Measurements from ENCODE around the gene C15orf39. TPM values are rescaled to one million over a fixed set of nuclear protein-coding genes. Genes with fewer than 3 reads are reported as not detected.

C15orf39 gene
- total RNA-seq, 4 donors from 2014 or later, result 12.3 to 33.3 (median 21.5) TPM

DNA sequence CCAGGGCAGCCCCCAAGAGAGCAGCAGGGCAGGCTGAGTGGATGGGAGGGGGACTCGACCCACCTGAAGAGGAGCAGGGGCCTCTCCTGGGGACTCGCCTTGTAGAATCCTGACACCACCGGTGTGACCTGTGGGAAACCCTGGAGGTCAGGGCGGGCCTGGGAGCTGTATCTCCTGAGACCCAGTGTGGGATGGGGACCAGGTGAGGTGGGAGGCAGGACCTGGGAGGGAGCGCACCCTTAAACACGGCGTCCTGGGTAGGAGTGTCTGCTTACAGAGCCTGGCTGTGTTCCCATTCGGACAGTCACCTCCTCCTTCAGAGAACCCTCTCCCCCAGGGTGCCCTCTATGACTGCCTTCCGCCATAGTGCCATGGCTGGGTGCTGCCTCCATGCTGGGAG is 27.1 kb downstream of the C15orf39 start:
- intact Hi-C loops (cut with DNase I), result no loop called here
- DNase-seq, result no peak

DNA sequence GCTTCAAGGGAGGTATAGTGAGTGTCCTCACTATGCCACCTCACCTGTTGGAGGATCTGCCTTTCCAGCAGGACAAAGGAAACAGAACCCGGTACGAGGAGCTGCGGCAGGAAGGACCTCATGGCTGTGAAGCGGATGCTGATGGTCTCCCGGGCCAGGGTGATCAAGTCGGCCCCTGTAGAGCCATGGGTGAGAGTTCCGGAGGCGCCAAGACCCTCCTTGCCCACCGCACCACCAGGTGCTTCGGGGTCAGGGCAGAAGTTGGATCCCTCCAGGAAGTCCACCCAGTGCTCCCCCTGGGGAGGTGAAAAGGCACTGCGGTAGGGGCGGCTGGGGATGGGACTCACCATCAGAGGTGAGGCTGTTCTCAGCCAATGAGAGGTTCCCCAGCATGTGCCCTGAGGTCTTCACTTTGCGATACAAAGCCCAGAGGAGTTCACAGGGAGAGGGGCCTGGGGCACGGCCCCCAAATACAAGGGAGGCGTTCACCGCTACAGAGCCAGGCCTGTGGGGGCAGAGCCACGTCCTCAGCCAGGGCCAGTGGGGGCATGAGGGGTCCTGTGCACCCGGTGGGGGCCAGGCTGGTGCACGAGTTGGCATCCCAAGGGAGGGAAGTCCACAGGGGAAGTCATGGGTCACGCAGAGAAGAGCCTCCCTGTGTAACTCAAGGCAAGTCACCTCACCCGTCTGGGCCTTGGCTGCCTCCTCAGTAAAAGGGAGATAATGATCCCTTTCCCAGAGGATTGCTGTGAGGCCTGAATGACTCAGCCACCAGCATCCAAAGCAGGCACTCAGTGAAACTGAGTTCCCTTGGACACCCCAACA is 27.7 kb downstream of the C15orf39 start:
- no peak overlapping the region for H3K4me3 ChIP-seq
- intact Hi-C loops (cut with DNase I), result loop anchor here (10.0 kb wide), 1 partner anchor 95 kb away; no protein-coding TSS in a partner anchor
- peaks cover 0 to 55% (median 0%) of the 10 kb centered on the region in 4 donors for H3K27me3 ChIP-seq
- no peak for DNase-seq
- H3K4me1 ChIP-seq, result no peaks in the 10 kb centered on the region
- H3K36me3 ChIP-seq, result no peaks in the 10 kb centered on the region
- TF ChIP-seq POLR2A (IDR thresholded peaks at IDR 0.05), result no peak
- H3K27ac ChIP-seq, result no peak overlapping the region
- WGBS, 2 donors, result 81% methylated on average over 5 to 6 of the region's 21 CpGs
- no peaks in the 10 kb centered on the region for H3K9me3 ChIP-seq

More for the DNA sequence above, 27.1 kb downstream of the C15orf39 start:
- no peak for TF ChIP-seq POLR2A (IDR thresholded peaks at IDR 0.05)
- Histone ChIP-seq H3K27me3 (peaks cover 0 to 49% (median 0%) of the 10 kb centered on the region in 4 donors), H3K27ac (no peak overlapping the region), H3K4me1 (no peaks in the 10 kb centered on the region), H3K4me3 (no peak overlapping the region), H3K9me3 (no peaks in the 10 kb centered on the region), H3K36me3 (no peaks in the 10 kb centered on the region)
- WGBS, 2 donors, result 66 to 89% methylated on average over 5 to 8 of the region's 9 CpGs

DNA sequence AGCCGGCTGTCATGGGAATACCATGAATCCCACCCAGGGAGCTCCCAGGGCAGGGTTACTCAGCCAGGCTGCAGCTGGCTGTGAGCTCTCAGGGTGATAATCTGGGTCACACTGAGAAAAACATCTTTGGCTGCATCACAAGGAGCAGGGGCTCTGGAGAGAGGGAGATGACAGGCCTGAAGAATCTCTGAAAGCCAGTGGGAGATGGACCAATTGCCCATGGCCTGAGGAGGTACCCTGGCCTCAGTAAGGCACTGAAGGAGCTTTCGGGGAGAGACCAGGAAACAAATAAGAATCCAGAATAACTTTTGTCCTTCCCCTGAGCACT is 28.3 kb downstream of the C15orf39 start:
- no peak for DNase-seq
- Histone ChIP-seq H3K27ac (no peak overlapping the region), H3K27me3 (peaks cover 0 to 61% (median 0%) of the 10 kb centered on the region in 4 donors), H3K4me3 (no peak overlapping the region), H3K4me1 (no peaks in the 10 kb centered on the region), H3K9me3 (no peaks in the 10 kb centered on the region), H3K36me3 (no peaks in the 10 kb centered on the region)
- no peak for TF ChIP-seq POLR2A (IDR thresholded peaks at IDR 0.05)
- TF ChIP-seq, protein P1, sequence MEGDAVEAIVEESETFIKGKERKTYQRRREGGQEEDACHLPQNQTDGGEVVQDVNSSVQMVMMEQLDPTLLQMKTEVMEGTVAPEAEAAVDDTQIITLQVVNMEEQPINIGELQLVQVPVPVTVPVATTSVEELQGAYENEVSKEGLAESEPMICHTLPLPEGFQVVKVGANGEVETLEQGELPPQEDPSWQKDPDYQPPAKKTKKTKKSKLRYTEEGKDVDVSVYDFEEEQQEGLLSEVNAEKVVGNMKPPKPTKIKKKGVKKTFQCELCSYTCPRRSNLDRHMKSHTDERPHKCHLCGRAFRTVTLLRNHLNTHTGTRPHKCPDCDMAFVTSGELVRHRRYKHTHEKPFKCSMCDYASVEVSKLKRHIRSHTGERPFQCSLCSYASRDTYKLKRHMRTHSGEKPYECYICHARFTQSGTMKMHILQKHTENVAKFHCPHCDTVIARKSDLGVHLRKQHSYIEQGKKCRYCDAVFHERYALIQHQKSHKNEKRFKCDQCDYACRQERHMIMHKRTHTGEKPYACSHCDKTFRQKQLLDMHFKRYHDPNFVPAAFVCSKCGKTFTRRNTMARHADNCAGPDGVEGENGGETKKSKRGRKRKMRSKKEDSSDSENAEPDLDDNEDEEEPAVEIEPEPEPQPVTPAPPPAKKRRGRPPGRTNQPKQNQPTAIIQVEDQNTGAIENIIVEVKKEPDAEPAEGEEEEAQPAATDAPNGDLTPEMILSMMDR (IDR thresholded peaks at IDR 0.05), result no peak
- intact Hi-C loops (cut with DNase I), result loop anchor here (10.0 kb wide), 1 partner anchor 95 kb away; no protein-coding TSS in a partner anchor
- WGBS, 2 donors, result 65 to 78% methylated on average over 1 to 2 of the region's 2 CpGs

DNA sequence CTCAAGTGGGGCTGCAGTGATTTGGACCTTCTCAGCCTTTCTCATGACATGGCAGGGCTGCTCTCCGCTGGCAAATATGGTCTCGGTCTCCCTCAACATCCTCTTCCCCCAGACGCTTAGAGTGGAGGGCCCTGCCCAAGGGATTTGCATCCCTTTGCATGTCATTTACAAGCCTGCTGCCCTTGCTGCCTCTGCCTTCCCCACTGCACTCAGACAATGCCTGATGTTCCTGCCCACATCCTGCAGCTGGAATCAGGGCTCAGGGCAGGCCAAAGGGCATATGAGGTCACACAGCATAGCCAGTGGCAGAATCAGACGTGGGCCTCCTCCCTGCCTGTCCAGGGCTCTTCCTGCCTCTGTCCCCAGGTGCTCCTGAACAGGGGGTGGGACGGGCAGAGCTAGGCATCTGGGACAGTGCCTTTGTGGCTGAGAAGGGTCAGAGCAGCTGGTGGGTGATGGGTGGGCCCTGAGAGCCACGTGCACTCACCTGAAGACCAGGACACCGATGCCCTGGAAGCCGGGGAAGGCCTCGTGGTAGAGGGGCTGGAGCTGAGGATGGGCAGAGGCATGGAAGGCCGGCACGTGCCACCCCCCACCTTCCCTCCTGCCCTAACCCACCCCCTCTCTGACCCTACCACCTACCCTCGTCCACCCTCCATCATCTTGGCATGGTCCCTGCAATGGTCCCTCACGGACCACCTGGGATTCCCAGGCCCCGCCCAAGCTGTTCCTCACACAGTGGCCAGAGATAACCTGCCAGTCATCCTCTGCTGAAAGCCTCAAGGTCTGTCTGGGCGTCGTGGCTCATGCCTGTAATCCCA is 29.1 kb downstream of the C15orf39 start:
- intact Hi-C loops (cut with DNase I), result loop anchor here (10.0 kb wide), 1 partner anchor 94 kb away; no protein-coding TSS in a partner anchor
- no peak for DNase-seq
- Histone ChIP-seq H3K9me3 (no peaks in the 10 kb centered on the region), H3K27ac (no peak overlapping the region), H3K4me1 (no peaks in the 10 kb centered on the region), H3K36me3 (no peaks in the 10 kb centered on the region), H3K4me3 (no peak overlapping the region), H3K27me3 (peaks cover 0 to 68% (median 0%) of the 10 kb centered on the region in 4 donors)
- 68 to 70% methylated on average over 4 to 15 of the region's 16 CpGs for WGBS, 2 donors
- TF ChIP-seq, protein P1 (IDR thresholded peaks at IDR 0.05), result no peak
- no peak for TF ChIP-seq POLR2A (IDR thresholded peaks at IDR 0.05)

DNA sequence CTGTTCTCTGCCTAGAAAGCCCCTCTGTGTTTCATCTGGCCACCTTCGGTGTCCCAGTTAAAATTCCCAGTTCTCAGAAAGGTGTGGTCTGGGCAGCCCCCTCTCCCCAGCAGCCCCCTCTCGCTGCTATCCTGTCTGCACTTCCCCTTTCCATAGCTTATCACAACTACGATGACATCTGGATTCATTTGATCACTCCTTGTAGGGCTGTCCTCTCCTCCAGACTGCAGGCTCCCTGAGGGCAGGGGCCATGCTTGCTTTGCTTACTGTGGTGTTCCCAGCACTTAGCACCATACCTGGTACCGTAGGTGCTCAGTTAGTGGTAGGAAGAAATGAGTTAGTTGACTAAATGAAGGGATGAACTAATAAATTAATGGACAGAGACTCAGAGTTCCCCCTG is 30.2 kb downstream of the C15orf39 start:
- no peak overlapping the region for H3K4me3 ChIP-seq
- 56 to 61% methylated on average over 4 of the region's 4 CpGs for WGBS, 2 donors
- intact Hi-C loops (cut with DNase I), result loop anchor here (10.0 kb wide), 1 partner anchor 93 kb away; no protein-coding TSS in a partner anchor
- H3K9me3 ChIP-seq, result no peaks in the 10 kb centered on the region
- peaks cover 0 to 71% (median 0%) of the 10 kb centered on the region in 4 donors for H3K27me3 ChIP-seq
- no peaks in the 10 kb centered on the region for H3K4me1 ChIP-seq
- TF ChIP-seq POLR2A (IDR thresholded peaks at IDR 0.05), result no peak
- TF ChIP-seq, protein P1 (IDR thresholded peaks at IDR 0.05), result no peak
- no peaks in the 10 kb centered on the region for H3K36me3 ChIP-seq
- no peak for DNase-seq
- no peak overlapping the region for H3K27ac ChIP-seq
